SU-DHL-6 (cell line): ENCODE data around the gene NHSL2.

Experiments
- H2AFZ ChIP-seq: fragments of 200-600 bp; sonication (generic); 2 replicates; pipeline ENCODE4 v1.6.1; 2014; ENCODE audit warnings: low read depth, mild to moderate bottlenecking, moderate library complexity, mixed read lengths, antibody characterized with exemption, low read length; ENCODE audit not compliant: severe bottlenecking
- H3F3A ChIP-seq: fragments of 200-600 bp; shearing (Covaris generic); 2 replicates; pipeline ENCODE4 v1.6.0; 2016; ENCODE audit warnings: antibody characterized with exemption, mild to moderate bottlenecking; ENCODE audit not compliant: insufficient read depth
- H3K27ac ChIP-seq: fragments of 200-600 bp; sonication (generic); 2 replicates; pipeline ENCODE4 v1.5.1; 2016; ENCODE audit warnings: low read depth, mild to moderate bottlenecking, low read length, moderate library complexity, mixed read lengths
- H3K27me3 ChIP-seq: fragments of 200-600 bp; sonication (generic), shearing (Covaris generic); 2 replicates; pipeline ENCODE4 v1.6.0; 2014; ENCODE audit warnings: mild to moderate bottlenecking, low read length
- H3K36me3 ChIP-seq: fragments of 200-600 bp; sonication (generic); 2 replicates; pipeline ENCODE4 v1.6.1; 2014; ENCODE audit warnings: mild to moderate bottlenecking, low read length, mixed read lengths
- H3K4me2 ChIP-seq: fragments of 300-600, 200-600 bp; shearing (Covaris generic), sonication (generic); 2 replicates; pipeline ENCODE4 v1.6.0; 2014; ENCODE audit warnings: low read length, low read depth, mild to moderate bottlenecking; ENCODE audit not compliant: poor library complexity, severe bottlenecking
- H3K4me3 ChIP-seq: fragments of 200-600 bp; sonication (generic); 2 replicates; pipeline ENCODE4 v1.5.1; 2014; ENCODE audit warnings: antibody characterized with exemption, low read length, mild to moderate bottlenecking, mixed read lengths; ENCODE audit not compliant: insufficient read depth, poor library complexity, severe bottlenecking
- H3K79me2 ChIP-seq: fragments of 200-600 bp; sonication (generic); 2 replicates; pipeline ENCODE4 v1.6.1; 2014; ENCODE audit warnings: mild to moderate bottlenecking, low read length, moderate library complexity; ENCODE audit not compliant: insufficient read depth
- H3K9ac ChIP-seq: fragments of 200-600 bp; sonication (generic); 2 replicates; pipeline ENCODE4 v1.7.0; 2014; ENCODE audit warnings: mild to moderate bottlenecking, low read length
- H3K9me2 ChIP-seq: fragments of 200-600 bp; sonication (generic); replicated peaks from 2 replicates; pipeline ENCODE4 v1.6.1; 2014; ENCODE audit warnings: low read length; ENCODE audit not compliant: insufficient read depth
- H3K9me3 ChIP-seq: fragments of 200-600 bp; sonication (generic); 2 replicates; pipeline ENCODE4 v1.6.1; 2014; ENCODE audit warnings: low read length, mixed read lengths; ENCODE audit not compliant: insufficient read depth
- H4K20me1 ChIP-seq: fragments of 200-600 bp; sonication (generic); 2 replicates; pipeline ENCODE4 v1.6.1; 2014; ENCODE audit warnings: low read depth, mild to moderate bottlenecking, antibody characterized with exemption, low read length, moderate library complexity, mixed read lengths
- CTCF ChIP-seq: fragments of 200-600 bp; sonication (generic); IDR thresholded peaks from one replicate; pipeline ENCODE4 v1.5.1; 2017; ENCODE audit warnings: antibody characterized with exemption, mild to moderate bottlenecking, low read length, moderate library complexity; ENCODE audit not compliant: insufficient read depth, poor library complexity, severe bottlenecking
- EZH2phosphoT487 ChIP-seq: fragments of 200-600 bp; sonication (generic), shearing (Covaris generic); conservative IDR thresholded peaks from 2 replicates; pipeline ENCODE4 v1.6.1; 2018; ENCODE audit warnings: mild to moderate bottlenecking, antibody characterized with exemption, low read length, moderate library complexity, mixed read lengths

Gene NHSL2

GRCh38 chrX:72038016-72038415 is 127.4 kb downstream of the NHSL2 start:
- H3K27me3 ChIP-seq = no peaks in the 10 kb centered on the region
- H2AFZ ChIP-seq = no peak overlapping the region
- no peak overlapping the region for H3K9ac ChIP-seq
- H3K4me2 ChIP-seq = no peak overlapping the region
- H3K4me3 ChIP-seq = no peak overlapping the region
- no peaks in the 10 kb centered on the region for H3K9me3 ChIP-seq
- no peak for TF ChIP-seq EZH2phosphoT487
- no peak for TF ChIP-seq CTCF
- H3K36me3 ChIP-seq = no peaks in the 10 kb centered on the region
- H3K79me2 ChIP-seq = no peaks in the 10 kb centered on the region
- no peak overlapping the region for H3K27ac ChIP-seq
- H3K9me2 ChIP-seq = no peaks in the 10 kb centered on the region
- no peaks in the 10 kb centered on the region for H4K20me1 ChIP-seq
- no peaks in the 10 kb centered on the region for H3F3A ChIP-seq

- Histone ChIP-seq H2AFZ (no peak overlapping the region), H3K27me3 (no peaks in the 10 kb centered on the region), H3K9me3 (no peaks in the 10 kb centered on the region), H3K9ac (no peak overlapping the region), H3K9me2 (no peaks in the 10 kb centered on the region), H3F3A (no peaks in the 10 kb centered on the region), H3K4me3 (no peak overlapping the region), H3K27ac (no peak overlapping the region), H4K20me1 (no peaks in the 10 kb centered on the region), H3K79me2 (no peaks in the 10 kb centered on the region), H3K36me3 (no peaks in the 10 kb centered on the region), H3K4me2 (no peak overlapping the region)
- TF ChIP-seq EZH2phosphoT487 = no peak
- no peak for TF ChIP-seq CTCF
These were observed 128.2 kb downstream of the NHSL2 start for GRCh38 chrX:72038868-72039267.

- Histone ChIP-seq H3K79me2 (no peaks in the 10 kb centered on the region), H3K4me3 (no peak overlapping the region), H4K20me1 (no peaks in the 10 kb centered on the region), H3K27me3 (no peaks in the 10 kb centered on the region), H3K9me3 (no peaks in the 10 kb centered on the region), H3K36me3 (no peaks in the 10 kb centered on the region), H3K9ac (no peak overlapping the region), H2AFZ (no peak overlapping the region), H3K4me2 (no peak overlapping the region), H3F3A (no peaks in the 10 kb centered on the region), H3K9me2 (no peaks in the 10 kb centered on the region), H3K27ac (no peak overlapping the region)
- TF ChIP-seq EZH2phosphoT487 (no peak), CTCF (no peak)
These were observed 129.9 kb downstream of the NHSL2 start for GRCh38 chrX:72040506-72040905.

- Histone ChIP-seq H3K27me3 (no peaks in the 10 kb centered on the region), H3K27ac (no peak overlapping the region), H3K9me3 (no peaks in the 10 kb centered on the region), H3K36me3 (no peaks in the 10 kb centered on the region), H3K4me3 (no peak overlapping the region), H3F3A (no peaks in the 10 kb centered on the region), H2AFZ (no peak overlapping the region), H3K4me2 (no peak overlapping the region), H3K79me2 (no peaks in the 10 kb centered on the region), H4K20me1 (no peaks in the 10 kb centered on the region), H3K9ac (no peak overlapping the region), H3K9me2 (no peaks in the 10 kb centered on the region)
- TF ChIP-seq EZH2phosphoT487 = no peak
- no peak for TF ChIP-seq CTCF
These were observed 130.5 kb downstream of the NHSL2 start for GRCh38 chrX:72041176-72041575.
